Kidney glomerular epithelial cell (primary cell): ENCODE results near the gene IPO11.
"Not testable (repeated sequence)": the region's sequence is repeated elsewhere in the genome, so short reads cannot be mapped to it uniquely, and the experiment has no call there.

Experiments
- DNase-seq: peaks from one replicate; lab custom pipeline; 2025; lab: John Stamatoyannopoulos, UW

Gene IPO11

GRCh38 chr5:62600560-62601252, 188.1 kb downstream of the IPO11 start:
- DNase-seq = no peak

- DNase-seq = no peak
These were observed 191.4 kb downstream of the IPO11 start for GRCh38 chr5:62603934-62604333.

GRCh38 chr5:62605638-62606037, 193.1 kb downstream of the IPO11 start:
- DNase-seq = no peak

- DNase-seq = no peak
These were observed 194.3 kb downstream of the IPO11 start for GRCh38 chr5:62606878-62607277.

GRCh38 chr5:62607615-62608014, 195.1 kb downstream of the IPO11 start:
- DNase-seq = no peak

GRCh38 chr5:62608529-62609511, 196.3 kb downstream of the IPO11 start:
- no peak for DNase-seq

- no peak for DNase-seq
These were observed 201.8 kb downstream of the IPO11 start for GRCh38 chr5:62614355-62614754.

- DNase-seq = no peak
These were observed 204.2 kb downstream of the IPO11 start for GRCh38 chr5:62616615-62617277.

- DNase-seq = no peak
These were observed 205.4 kb downstream of the IPO11 start for GRCh38 chr5:62617943-62618342.

- DNase-seq = no peak
These were observed 208.2 kb downstream of the IPO11 start for GRCh38 chr5:62620761-62621160.

- DNase-seq = no peak
These were observed 208.7 kb downstream of the IPO11 start for GRCh38 chr5:62621280-62621679.

- DNase-seq = no peak
These were observed 210.7 kb downstream of the IPO11 start for GRCh38 chr5:62623271-62623670.

GRCh38 chr5:62624436-62624835, 211.9 kb downstream of the IPO11 start:
- not testable (repeated sequence) for DNase-seq

GRCh38 chr5:62626534-62626933, 214.0 kb downstream of the IPO11 start:
- no peak for DNase-seq

- DNase-seq = no peak
These were observed 214.6 kb downstream of the IPO11 start for GRCh38 chr5:62627121-62627520.

- no peak for DNase-seq
These were observed 215.3 kb downstream of the IPO11 start for GRCh38 chr5:62627901-62628300.

GRCh38 chr5:62631909-62632580, 219.5 kb downstream of the IPO11 start:
- DNase-seq = no peak

- no peak for DNase-seq
These were observed 220.7 kb downstream of the IPO11 start for GRCh38 chr5:62633243-62633642.

GRCh38 chr5:62640446-62640845, 227.9 kb downstream of the IPO11 start:
- DNase-seq = no peak

GRCh38 chr5:62642468-62642867, 229.9 kb downstream of the IPO11 start:
- DNase-seq = no peak

GRCh38 chr5:62643556-62644451, 231.2 kb downstream of the IPO11 start:
- no peak for DNase-seq
